Fibroblast of skin of back (primary cell): ENCODE measurements around the gene ZBTB32.

Experiments used
- DNase-seq: peaks from one replicate; pipeline ENCODE4 v3.0.0-alpha.2; 2013

Gene ZBTB32

GRCh38 chr19:35696835-35697234 is 7.5 kb upstream of the ZBTB32 start:
- no peak for DNase-seq

- DNase-seq: peak; percentile 99
These were observed 1.9 kb upstream of the ZBTB32 start for GRCh38 chr19:35702223-35703012.

GRCh38 chr19:35703343-35703742 is 1.0 kb upstream of the ZBTB32 start:
- DNase-seq: no peak

- DNase-seq: no peak
These were observed 4.0 kb downstream of the ZBTB32 start for GRCh38 chr19:35708391-35708790.

- no peak for DNase-seq
These were observed 6.7 kb downstream of the ZBTB32 start for GRCh38 chr19:35710784-35711723.

GRCh38 chr19:35712567-35713505 is 8.5 kb downstream of the ZBTB32 start:
- no peak for DNase-seq

DNA sequence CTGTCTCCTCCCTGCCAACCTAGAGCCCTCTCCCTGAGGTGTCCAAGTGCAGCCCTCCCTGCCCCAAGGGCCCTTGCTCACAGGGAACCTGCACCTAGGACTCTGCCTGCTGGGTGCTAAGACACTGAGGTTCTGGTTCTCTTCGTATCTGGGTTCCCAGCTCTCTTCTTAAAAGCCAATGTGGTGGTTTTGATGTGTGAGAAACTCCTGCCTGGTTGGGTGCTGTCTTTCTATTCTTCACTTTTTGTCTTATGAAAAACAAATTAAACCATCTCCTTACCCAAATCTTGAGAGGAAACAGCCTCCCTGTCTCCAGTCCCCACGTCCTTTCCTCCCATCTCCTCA is 9.1 kb downstream of the ZBTB32 start:
- no peak for DNase-seq

DNA sequence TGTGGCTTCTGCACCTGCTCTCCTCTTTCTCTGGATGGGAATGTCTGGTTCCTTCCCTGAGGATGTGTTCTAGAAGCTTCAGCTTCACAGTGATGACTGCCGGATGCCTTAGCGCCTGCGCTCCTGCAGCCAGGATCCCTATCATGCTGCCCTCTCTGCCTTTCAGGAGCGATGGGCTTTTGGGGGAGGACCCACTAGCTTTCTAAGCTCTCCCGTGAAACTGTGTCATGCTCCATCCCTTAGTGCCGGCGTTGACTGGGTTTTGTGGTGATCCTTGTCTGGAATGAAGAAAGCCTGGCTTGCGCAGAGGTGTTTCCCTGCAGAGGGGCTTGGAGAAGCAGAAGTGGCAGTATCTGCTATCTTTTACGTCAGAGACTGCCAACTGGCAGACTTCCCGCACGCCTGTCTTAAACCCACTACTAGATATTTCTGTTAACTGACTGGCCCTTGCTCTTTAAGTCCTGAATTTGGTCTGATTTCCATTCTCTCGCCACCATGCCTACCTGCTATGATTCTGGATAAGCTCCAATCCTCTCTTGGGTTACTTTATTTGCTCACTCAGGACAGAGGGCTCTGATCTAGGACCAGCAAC is 9.6 kb downstream of the ZBTB32 start:
- DNase-seq: no peak

GRCh38 chr19:35714601-35715354 is 10.4 kb downstream of the ZBTB32 start:
- DNase-seq: no peak

- DNase-seq: no peak
These were observed 11.0 kb downstream of the ZBTB32 start for GRCh38 chr19:35715355-35715809.

GRCh38 chr19:35715981-35716800 is 11.8 kb downstream of the ZBTB32 start:
- DNase-seq: peak; percentile 46

- peak; percentile 86 for DNase-seq
These were observed 12.7 kb downstream of the ZBTB32 start for GRCh38 chr19:35716801-35717664.

DNA sequence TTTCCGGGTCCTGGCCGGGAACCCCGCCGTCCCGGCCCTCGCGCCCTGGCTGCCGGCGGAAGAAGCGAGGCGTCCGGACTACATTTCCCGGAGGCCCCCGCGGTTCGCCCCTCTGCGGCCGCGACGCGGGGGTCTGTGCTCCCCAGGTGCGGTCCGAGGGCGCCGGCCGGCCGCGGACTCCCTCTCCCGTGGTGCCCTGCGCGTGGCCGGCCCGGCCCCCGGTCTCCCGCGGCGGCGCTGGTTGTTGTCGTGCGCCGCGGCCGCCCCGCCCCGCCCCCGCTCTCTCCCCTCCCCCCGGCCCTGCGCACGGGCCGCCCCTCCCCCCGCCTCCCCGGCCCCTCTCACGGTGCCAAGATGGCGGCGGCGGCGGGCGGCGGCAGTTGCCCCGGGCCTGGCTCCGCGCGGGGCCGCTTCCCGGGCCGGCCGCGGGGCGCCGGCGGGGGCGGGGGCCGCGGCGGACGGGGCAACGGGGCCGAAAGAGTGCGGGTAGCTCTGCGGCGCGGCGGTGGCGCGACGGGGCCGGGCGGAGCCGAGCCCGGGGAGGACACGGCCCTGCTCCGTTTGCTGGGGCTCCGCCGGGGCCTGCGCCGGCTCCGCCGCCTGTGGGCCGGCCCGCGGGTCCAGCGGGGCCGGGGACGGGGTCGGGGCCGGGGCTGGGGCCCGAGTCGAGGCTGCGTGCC is 13.4 kb downstream of the ZBTB32 start, which contains the start of gene KMT2B:
Gene KMT2B, plus strand, starts transcription at position 339 of the 680 bp plus-strand sequence. Its CDS starts 16 bp downstream, at position 355.
- DNase-seq: peak; percentile 96

GRCh38 chr19:35718345-35719041 is 14.1 kb downstream of the ZBTB32 start:
- peak; percentile 20 for DNase-seq

GRCh38 chr19:35719402-35720162 is 15.2 kb downstream of the ZBTB32 start:
- DNase-seq: no peak

DNA sequence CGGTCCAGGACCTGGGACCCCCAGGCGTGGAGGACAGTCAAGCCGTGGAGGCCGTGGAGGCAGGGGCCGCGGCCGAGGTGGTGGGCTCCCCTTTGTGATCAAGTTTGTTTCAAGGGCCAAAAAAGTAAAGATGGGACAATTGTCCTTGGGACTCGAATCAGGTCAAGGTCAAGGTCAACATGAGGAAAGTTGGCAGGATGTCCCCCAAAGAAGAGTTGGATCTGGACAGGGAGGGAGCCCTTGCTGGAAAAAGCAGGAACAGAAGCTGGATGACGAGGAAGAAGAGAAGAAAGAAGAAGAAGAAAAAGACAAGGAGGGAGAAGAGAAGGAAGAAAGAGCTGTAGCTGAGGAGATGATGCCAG is 15.8 kb downstream of the ZBTB32 start:
- DNase-seq: no peak

DNA sequence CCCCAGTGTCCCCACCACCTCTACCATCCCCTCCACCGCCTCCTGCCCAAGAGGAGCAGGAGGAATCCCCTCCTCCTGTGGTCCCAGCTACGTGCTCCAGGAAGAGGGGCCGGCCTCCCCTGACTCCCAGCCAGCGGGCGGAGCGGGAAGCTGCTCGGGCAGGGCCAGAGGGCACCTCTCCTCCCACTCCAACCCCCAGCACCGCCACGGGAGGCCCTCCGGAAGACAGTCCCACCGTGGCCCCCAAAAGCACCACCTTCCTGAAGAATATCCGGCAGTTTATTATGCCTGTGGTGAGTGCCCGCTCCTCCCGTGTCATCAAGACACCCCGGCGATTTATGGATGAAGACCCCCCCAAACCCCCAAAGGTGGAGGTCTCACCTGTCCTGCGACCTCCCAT is 16.3 kb downstream of the ZBTB32 start:
- no peak for DNase-seq
